HepG2 (cell line): ENCODE measurements around the gene BRI3BP. TPM values are rescaled to one million over a fixed set of nuclear protein-coding genes. Genes with fewer than 3 reads are reported as not detected.

ENCODE experiments used
- ATRX ChIP-seq: sonication (generic); formaldehyde crosslinking; IDR thresholded peaks from 2 replicates; pipeline ENCODE4 v1.4.0; 2020; ENCODE audit warnings: missing genetic modification reagents, borderline replicate concordance
- CEBPZ ChIP-seq: IDR thresholded peaks from 2 replicates; pipeline ENCODE4 v1.6.1; 2012; ENCODE audit warnings: low read length, improper control_type of control experiment
- CREB3 ChIP-seq: sonication (generic); formaldehyde crosslinking; IDR thresholded peaks from 2 replicates; pipeline ENCODE4 v1.5.0; 2020; ENCODE audit warnings: missing genetic modification reagents
- GABPA ChIP-seq, 2 experiments: IDR thresholded peaks; 2 replicates each; pipeline ENCODE4 v1.6.1; 2011 to 2016; ENCODE audit warnings: low read depth in 2 of 2, low read length in 1 of 2, missing biosample characterization in 1 of 2, missing genetic modification characterization in 1 of 2
- KDM1A ChIP-seq: IDR thresholded peaks from 2 replicates; pipeline ENCODE4 v1.6.1; 2016; ENCODE audit warnings: missing compliant biosample characterization
- LBX2 ChIP-seq: sonication (generic); formaldehyde crosslinking; IDR thresholded peaks from 2 replicates; pipeline ENCODE4 v1.5.0; 2020; ENCODE audit warnings: missing genetic modification reagents, mild to moderate bottlenecking, borderline replicate concordance
- MAX ChIP-seq: IDR thresholded peaks from 2 replicates; pipeline ENCODE4 v1.6.1; 2012; ENCODE audit warnings: inconsistent platforms
- MXI1 ChIP-seq: IDR thresholded peaks from 3 replicates; pipeline ENCODE4 v1.6.1; 2012; ENCODE audit warnings: low read depth, low read length, inconsistent platforms, borderline replicate concordance
- NRL ChIP-seq: sonication (generic); formaldehyde crosslinking; IDR thresholded peaks from 2 replicates; pipeline ENCODE4 v1.5.0; 2020; ENCODE audit warnings: missing genetic modification reagents, mild to moderate bottlenecking, moderate library complexity, borderline replicate concordance
- PBX3 ChIP-seq: sonication (generic); formaldehyde crosslinking; IDR thresholded peaks from 2 replicates; pipeline ENCODE4 v1.8.1; 2023; ENCODE audit warnings: missing genetic modification reagents, inconsistent platforms, borderline replicate concordance
- RCOR2 ChIP-seq: IDR thresholded peaks from 2 replicates; pipeline ENCODE4 v1.6.1; 2016; ENCODE audit warnings: missing biosample characterization, missing genetic modification reagents
- SRY ChIP-seq: sonication (generic); formaldehyde crosslinking; IDR thresholded peaks from 2 replicates; pipeline ENCODE4 v1.8.0; 2022; ENCODE audit warnings: mild to moderate bottlenecking, missing genetic modification reagents
- ZFP62 ChIP-seq: sonication (generic); formaldehyde crosslinking; IDR thresholded peaks from 2 replicates; pipeline ENCODE4 v1.4.0; 2020; ENCODE audit warnings: missing genetic modification reagents
- ZMAT3 ChIP-seq: sonication (generic); formaldehyde crosslinking; conservative IDR thresholded peaks from 2 replicates; pipeline ENCODE4 v1.7.0; 2021; ENCODE audit warnings: missing genetic modification reagents
- ZNF234 ChIP-seq: sonication (generic); formaldehyde crosslinking; conservative IDR thresholded peaks from 2 replicates; pipeline ENCODE4 v1.5.1; 2020; ENCODE audit warnings: mild to moderate bottlenecking, missing genetic modification reagents
- ZNF382 ChIP-seq: sonication (generic); formaldehyde crosslinking; IDR thresholded peaks from 2 replicates; pipeline ENCODE4 v1.5.0; 2020; ENCODE audit warnings: missing genetic modification reagents, mild to moderate bottlenecking, borderline replicate concordance
- ZNF605 ChIP-seq: sonication (generic); formaldehyde crosslinking; IDR thresholded peaks from 2 replicates; pipeline ENCODE4 v1.8.0; 2022; ENCODE audit warnings: mild to moderate bottlenecking, missing genetic modification reagents
- ZNF619 ChIP-seq: sonication (generic); formaldehyde crosslinking; IDR thresholded peaks from 2 replicates; pipeline ENCODE4 v1.4.0; 2020; ENCODE audit warnings: mild to moderate bottlenecking, missing genetic modification reagents
- ZNF788 ChIP-seq: sonication (generic); formaldehyde crosslinking; IDR thresholded peaks from 2 replicates; pipeline ENCODE4 v1.5.0; 2020; ENCODE audit warnings: mild to moderate bottlenecking, missing genetic modification reagents, borderline replicate concordance
- polyA plus RNA-seq, 8 experiments: library from polyadenylated mRNA; depleted of rRNA in 3 of 8; stranded (reverse) in 7 of 8; unstranded in 1 of 8; fragments of >200 nt; fragmentation: Illumina TruSeq in 4 of 8; extraction: Trizol in 4 of 8; gene quantifications; 2 replicates each; pipeline versions ENCODE4 v1.2.1 to v1.2.3, GENCODE V29; 2011 to 2016; ENCODE audit warnings: low read depth in 4 of 8, missing spikeins in 1 of 8, mixed read lengths in 1 of 8; ENCODE audit not compliant: insufficient read depth in 1 of 8
- total RNA-seq, 5 experiments: library from RNA; depleted of rRNA; stranded (reverse); fragments of >200 nt; fragmentation: Illumina TruSeq; extraction: Trizol; gene quantifications; 2 replicates each; pipeline ENCODE4 v1.2.3, GENCODE V29; 2016; ENCODE audit warnings: low read depth in 1 of 5

BRI3BP gene
- total and polyA plus RNA-seq, 2 of the 13 experiments (the other 11 are each of a cell fraction or from before 2014, with no cell fraction given), result 7.5 to 21.1 TPM

GRCh38 chr12:124992874-124993625 lies 395 bp upstream of the BRI3BP start (continued):
- TF ChIP-seq RCOR2 (CRISPR knock-in tag) (no peak), PBX3 (CRISPR knock-in tag) (no peak), ZMAT3 (CRISPR knock-in tag) (0 out of 2 replicates have a peak, but pooled peaks have one; percentile 69), ZNF788 (CRISPR knock-in tag) (0 out of 2 replicates have a peak, but pooled peaks have one; percentile 38), KDM1A (CRISPR knock-in tag) (no peak), SRY (CRISPR knock-in tag) (no peak), CEBPZ (no peak), ZNF382 (CRISPR knock-in tag) (no peak), GABPA (IDR thresholded peaks at IDR 0.05; ENCODE audit: low read depth, low read length) (peak; percentile 39; the same call in 1 of the 2 replicates), GABPA (CRISPR knock-in tag; IDR thresholded peaks at IDR 0.05; ENCODE audit: low read depth) (peak; percentile 81), ZNF619 (CRISPR knock-in tag) (no peak), LBX2 (CRISPR knock-in tag) (no peak), MAX (peak; percentile 79), NRL (CRISPR knock-in tag) (no peak), ZNF234 (CRISPR knock-in tag) (no peak), MXI1 (peak; percentile 53; the same call in 1 of the 3 replicates), CREB3 (CRISPR knock-in tag) (no peak), ZFP62 (CRISPR knock-in tag) (no peak), ZNF605 (no peak), ATRX (CRISPR knock-in tag) (no peak)
